Measurements from ENCODE around the gene TRAF3. TPM values are rescaled to one million over a fixed set of nuclear protein-coding genes. Genes with fewer than 3 reads are reported as not detected.

TRAF3 gene
- total RNA-seq, 4 donors from 2014 or later, result 15.9 to 24.9 (median 18.6) TPM

- H3K36me3 ChIP-seq, result no peaks in the 10 kb centered on the region
- WGBS, 2 donors, result 93 to 100% methylated on average over 1 to 3 of the region's 3 CpGs
- DNase-seq, result no peak
Measured at GRCh38 chr14:102736956-102737355, 40.3 kb upstream of the TRAF3 start.

GRCh38 chr14:102737402-102738372 lies 39.6 kb upstream of the TRAF3 start:
- DNase-seq, result no peak
- Histone ChIP-seq H3K4me3 (replicated peaks in 1 of 3) (no peak overlapping the region), H3K27ac (no peak overlapping the region), H3K36me3 (no peaks in the 10 kb centered on the region), H3K4me1 (no peaks in the 10 kb centered on the region), H3K9me3 (no peaks in the 10 kb centered on the region), H3K27me3 (no peaks in the 10 kb centered on the region)
- WGBS, 2 donors, result 86 to 94% methylated on average over 14 of the region's 18 CpGs
- TF ChIP-seq POLR2A (IDR thresholded peaks at IDR 0.05) (no peak), CTCF (IDR thresholded peaks at IDR 0.05) (no peak)
- intact Hi-C loops (cut with DNase I), result no loop called here

More at GRCh38 chr14:102736956-102737355, 40.3 kb upstream of the TRAF3 start:
- Histone ChIP-seq H3K9me3 (no peaks in the 10 kb centered on the region), H3K27ac (no peak overlapping the region), H3K27me3 (no peaks in the 10 kb centered on the region), H3K4me3 (replicated peaks in 1 of 3) (no peak overlapping the region), H3K4me1 (no peaks in the 10 kb centered on the region)
- intact Hi-C loops (cut with DNase I), result no loop called here
- no peak for TF ChIP-seq CTCF (IDR thresholded peaks at IDR 0.05)

- Histone ChIP-seq H3K4me1 (no peaks in the 10 kb centered on the region), H3K27me3 (no peaks in the 10 kb centered on the region), H3K4me3 (replicated peaks in 1 of 3) (no peak overlapping the region), H3K9me3 (no peaks in the 10 kb centered on the region), H3K36me3 (no peaks in the 10 kb centered on the region), H3K27ac (no peak overlapping the region)
- intact Hi-C loops (cut with DNase I), result no loop called here
- 88 to 92% methylated on average over 10 of the region's 11 CpGs for WGBS, 2 donors
- DNase-seq, result no peak
- TF ChIP-seq POLR2A (IDR thresholded peaks at IDR 0.05) (no peak), CTCF (IDR thresholded peaks at IDR 0.05) (no peak)
Measured at GRCh38 chr14:102738373-102739189, 38.7 kb upstream of the TRAF3 start.

GRCh38 chr14:102739190-102739469 lies 38.1 kb upstream of the TRAF3 start:
- H3K27ac ChIP-seq, result no peak overlapping the region
- no peak overlapping the region for H3K4me3 ChIP-seq (replicated peaks in 1 of 3)
- intact Hi-C loops (cut with DNase I), result no loop called here
- no peaks in the 10 kb centered on the region for H3K4me1 ChIP-seq
- TF ChIP-seq CTCF (IDR thresholded peaks at IDR 0.05), result no peak
- no peak for TF ChIP-seq POLR2A (IDR thresholded peaks at IDR 0.05)
- 73 to 82% methylated on average over 2 to 3 of the region's 3 CpGs for WGBS, 2 donors
- H3K36me3 ChIP-seq, result no peaks in the 10 kb centered on the region
- H3K27me3 ChIP-seq, result no peaks in the 10 kb centered on the region
- DNase-seq, result no peak
- H3K9me3 ChIP-seq, result no peaks in the 10 kb centered on the region

All from thyroid gland (tissue), 4 donors.